Activated CD4-positive, alpha-beta T cell treated with anti-CD3 and anti-CD28 coated beads, Interleukin-2, amount 50 U/mL, for 24 hours (primary cell): ENCODE results near the gene FHIP1B.

Experiments used
- DNase-seq, 2 donors: peaks; one replicate each; pipeline ENCODE4 v3.0.0-alpha.2; 2020; ENCODE audit warnings: low read depth in 1 of 2, low spot score in 1 of 2

The FHIP1B gene

GRCh38 chr11:6240139-6240538 is 5.7 kb upstream of the FHIP1B start:
- no peak for DNase-seq

- no peak for DNase-seq
Measured at GRCh38 chr11:6238902-6239301, 4.5 kb upstream of the FHIP1B start, which contains the start of gene CNGA4. TSS of gene CNGA4 (plus strand) at chr11:6239089. CDS start at chr11:6239207, 118 bp downstream.

- DNase-seq, result no peak
Measured at GRCh38 chr11:6237761-6238302, 3.4 kb upstream of the FHIP1B start.

- DNase-seq, result no peak
Measured at GRCh38 chr11:6237266-6237665, 2.8 kb upstream of the FHIP1B start.

GRCh38 chr11:6233984-6234386 is 451 bp downstream of the FHIP1B start:
- DNase-seq, result no peak

DNA sequence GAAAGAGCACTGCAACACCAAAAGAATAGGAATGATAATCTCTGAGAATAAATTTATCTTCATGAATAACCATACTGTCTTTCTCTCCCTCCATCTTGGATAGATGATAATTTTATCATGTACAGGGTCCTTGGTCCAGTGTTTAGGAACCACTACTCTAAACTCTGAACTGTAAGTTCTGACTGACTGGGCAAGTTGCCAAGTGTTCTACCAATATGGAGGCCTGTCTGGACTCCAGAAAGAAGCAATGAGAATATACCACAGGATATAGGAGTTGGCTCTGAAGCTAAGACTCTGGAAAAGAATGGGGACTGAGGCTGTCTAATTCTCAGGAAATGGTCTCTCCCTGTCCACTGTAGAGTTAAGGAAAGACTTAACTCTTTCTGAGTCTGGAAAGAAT is 1.5 kb downstream of the FHIP1B start:
- DNase-seq, result no peak

- DNase-seq, result no peak
Measured at GRCh38 chr11:6229911-6230310, 4.5 kb downstream of the FHIP1B start.

GRCh38 chr11:6228520-6228919 is 5.9 kb downstream of the FHIP1B start:
- no peak for DNase-seq

DNA sequence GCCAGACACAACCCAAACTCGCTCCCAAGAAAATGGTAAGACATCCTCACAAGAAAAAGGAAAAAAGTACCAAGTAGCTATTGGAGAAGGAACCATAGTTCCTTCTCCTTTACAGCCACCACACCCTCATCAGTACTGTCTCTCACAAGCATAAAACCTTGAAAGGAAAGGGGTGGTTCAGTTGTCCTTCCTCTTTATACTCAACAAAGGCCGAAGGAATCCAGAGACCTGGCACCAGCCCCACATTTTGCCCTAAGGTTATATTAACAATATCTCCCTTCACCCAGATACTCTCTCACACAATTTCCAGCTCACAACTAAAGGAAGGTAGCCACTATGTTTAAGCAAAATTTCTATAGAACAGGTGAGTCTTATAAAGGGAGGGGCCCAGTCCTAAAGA is 8.5 kb downstream of the FHIP1B start:
- no peak for DNase-seq

DNA sequence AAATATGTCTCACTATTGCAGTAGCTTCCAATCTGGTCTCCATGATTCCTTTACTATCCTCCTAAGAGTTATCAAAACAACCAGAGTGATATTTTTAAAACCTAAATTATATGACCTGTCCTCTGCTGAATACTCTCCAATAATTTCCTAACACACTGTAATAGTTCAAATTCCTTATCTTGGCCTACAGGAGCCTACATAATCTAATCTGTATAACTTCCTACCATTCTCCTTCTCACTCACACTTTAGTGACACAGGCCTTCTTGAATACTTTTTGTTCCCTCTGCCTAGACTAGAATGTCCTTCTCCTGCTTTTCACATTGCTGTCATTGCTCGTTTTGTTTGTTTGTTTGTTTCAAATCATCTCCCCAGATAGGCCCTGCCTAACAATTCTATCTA is 9.4 kb downstream of the FHIP1B start:
- DNase-seq, result no peak

DNA sequence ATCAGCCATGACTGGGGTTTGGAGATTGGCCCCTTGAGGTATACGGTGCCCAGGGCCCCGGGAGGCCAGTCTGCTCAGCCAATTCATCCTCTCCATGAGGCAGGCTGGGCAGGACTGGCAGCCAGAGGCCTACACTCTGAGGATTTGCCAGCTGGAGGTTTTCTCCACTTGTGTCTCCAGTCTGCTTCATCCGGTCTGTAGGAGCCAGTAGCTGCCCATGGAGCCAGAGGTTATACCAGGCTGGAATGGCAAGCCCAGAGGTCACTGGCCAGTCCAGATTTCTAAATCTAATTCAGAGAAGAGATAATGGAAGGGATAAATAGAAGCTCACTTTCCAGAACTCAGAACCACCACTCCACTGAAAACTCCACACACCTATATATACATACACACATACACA is 10.0 kb downstream of the FHIP1B start:
- DNase-seq, result no peak

DNA sequence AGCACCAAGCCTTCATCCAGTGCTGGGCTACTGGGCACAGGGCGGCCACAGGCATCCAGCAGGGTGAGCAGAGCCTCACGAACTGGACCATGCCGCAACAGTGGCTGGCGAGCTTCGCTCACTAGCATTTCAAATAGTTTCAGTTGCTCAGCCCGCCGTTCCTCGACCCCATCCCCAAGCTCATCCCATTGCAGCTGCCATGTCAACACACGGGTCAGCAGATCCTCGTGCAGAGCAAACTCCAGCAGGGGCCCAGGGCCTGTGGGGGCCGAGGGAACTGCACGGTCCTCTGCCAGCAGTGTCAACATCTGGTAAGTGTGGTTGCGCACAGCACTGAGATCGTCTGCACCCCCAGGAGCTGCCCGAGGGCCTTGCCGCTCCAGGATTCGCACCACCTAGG is 10.6 kb downstream of the FHIP1B start:
- no peak for DNase-seq

- DNase-seq, result no peak
Measured at GRCh38 chr11:6219359-6219758, 15.1 kb downstream of the FHIP1B start.

DNA sequence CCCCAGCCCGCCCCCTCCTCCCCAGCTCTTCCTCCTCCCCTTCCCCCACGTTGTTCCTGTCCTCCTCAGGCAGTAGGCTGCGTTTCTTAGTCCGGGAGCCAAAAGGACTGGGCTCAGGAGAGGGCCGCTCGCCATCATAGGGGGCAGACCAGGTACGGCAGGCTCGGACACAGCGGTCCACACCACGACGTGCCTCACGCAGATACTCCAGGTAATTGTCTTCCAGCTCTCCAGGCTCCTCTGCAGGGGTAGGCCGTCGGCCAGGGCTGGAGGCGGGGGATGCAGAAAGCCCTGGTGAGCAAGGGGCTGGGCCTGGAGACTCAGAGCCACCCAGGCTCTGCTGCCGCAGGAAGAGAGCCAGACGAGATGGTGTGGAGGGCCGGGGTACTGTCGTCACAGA is 16.7 kb downstream of the FHIP1B start:
- no peak for DNase-seq

GRCh38 chr11:6216501-6216900 is 17.9 kb downstream of the FHIP1B start:
- DNase-seq, result no peak

- DNase-seq, result no peak
Measured at GRCh38 chr11:6214530-6214929, 19.9 kb downstream of the FHIP1B start.

GRCh38 chr11:6210274-6210955 is 24.0 kb downstream of the FHIP1B start:
- DNase-seq, result no peak

GRCh38 chr11:6209801-6210200 is 24.6 kb downstream of the FHIP1B start:
- no peak for DNase-seq

GRCh38 chr11:6206456-6207180 is 27.8 kb downstream of the FHIP1B start:
- no peak for DNase-seq

GRCh38 chr11:6205366-6205765 is 29.1 kb downstream of the FHIP1B start, which contains the start of gene C11orf42:
TSS of gene C11orf42 (plus strand) at chr11:6205557. CDS start at chr11:6205616, 59 bp downstream.
- DNase-seq, result no peak

GRCh38 chr11:6204706-6205105 is 29.7 kb downstream of the FHIP1B start:
- no peak for DNase-seq

GRCh38 chr11:6203327-6203726 is 31.1 kb downstream of the FHIP1B start:
- no peak for DNase-seq
